Stimulated activated CD4-positive, alpha-beta T cell treated with anti-CD3 and anti-CD28 coated beads, Interleukin-4, amount 100 ng/mL, for 48 hours (primary cell): ENCODE results near the gene DPP6.

ENCODE experiments used
- DNase-seq, 2 donors: peaks; one replicate each; pipeline ENCODE4 v3.0.0-alpha.2; 2020; ENCODE audit warnings: low read depth in 2 of 2

DPP6 gene

DNA sequence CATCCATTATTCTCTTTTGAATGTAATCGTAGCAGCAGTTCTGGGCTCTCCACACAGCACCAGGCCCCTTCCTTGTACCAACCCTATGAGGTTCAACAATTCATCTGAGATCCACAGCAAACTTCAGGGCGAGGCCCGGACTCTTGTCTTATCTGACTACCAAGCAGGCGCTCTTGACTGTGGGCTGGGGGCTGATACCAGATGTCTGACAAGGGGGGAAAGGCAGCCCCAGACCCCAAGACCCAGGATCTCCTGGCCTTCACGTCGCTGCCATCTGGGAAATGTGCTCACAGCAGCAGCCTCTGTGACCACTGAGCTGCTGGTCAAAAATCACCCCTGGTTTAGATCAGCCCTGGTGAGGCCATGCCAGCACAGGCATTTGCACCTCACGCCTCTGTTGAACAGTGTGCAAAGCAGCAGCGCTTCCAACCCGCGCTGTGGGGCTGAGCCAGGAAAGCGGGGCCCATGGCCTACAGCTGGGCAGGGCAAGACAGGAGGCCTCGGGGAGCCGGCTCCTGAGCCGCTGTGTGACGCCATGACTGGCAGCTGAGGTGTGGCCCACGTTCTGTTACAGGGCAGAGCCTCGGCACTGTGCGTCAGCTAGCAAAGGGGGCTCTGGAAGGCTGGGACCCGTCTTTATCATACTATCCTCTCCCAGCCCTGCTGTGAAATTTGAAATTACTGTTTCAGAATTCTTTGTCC, 806.8 kb downstream of the DPP6 start:
- DNase-seq: no peak

DNA sequence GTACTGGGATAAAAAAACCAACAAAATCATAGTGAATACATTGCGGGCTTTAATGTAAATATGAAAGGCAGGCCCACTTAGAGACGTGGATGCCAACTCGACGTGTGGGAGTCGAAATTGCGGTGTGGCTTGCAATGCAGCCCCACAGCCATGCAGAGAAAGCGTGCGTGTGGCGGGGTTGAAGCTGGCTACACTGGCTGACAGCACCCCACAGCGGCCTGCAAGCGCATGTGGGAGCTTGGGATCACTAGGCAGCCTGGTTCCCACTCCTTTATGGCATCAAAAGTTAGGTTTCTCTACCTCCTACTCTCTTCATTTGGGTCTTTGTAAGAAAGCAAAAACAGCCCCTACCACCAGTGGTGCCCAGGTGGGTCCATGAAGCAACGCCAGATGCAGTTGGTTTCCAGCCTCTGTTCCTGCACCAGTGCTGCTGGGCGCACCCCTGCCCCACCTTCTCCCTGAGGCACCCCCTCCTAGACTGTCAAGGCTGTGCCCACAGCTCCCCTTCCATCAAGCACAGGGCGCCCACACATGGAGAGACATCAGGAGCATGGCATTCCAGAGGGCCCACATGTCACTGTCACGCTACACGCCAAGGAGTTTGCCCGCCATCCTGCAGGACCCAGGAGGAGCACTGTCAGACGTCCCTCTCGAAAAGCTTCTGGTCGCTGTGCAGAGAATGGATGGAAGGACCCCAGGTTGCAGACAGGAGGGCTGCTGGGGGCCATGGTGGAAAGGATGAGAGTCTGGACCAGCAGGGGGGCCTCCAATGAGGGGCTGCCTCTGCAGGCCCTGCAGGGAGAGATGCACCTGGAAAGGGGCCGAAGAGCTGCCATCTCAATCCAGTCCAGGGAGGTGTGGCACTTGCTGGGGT, 807.8 kb downstream of the DPP6 start:
- no peak for DNase-seq

DNA sequence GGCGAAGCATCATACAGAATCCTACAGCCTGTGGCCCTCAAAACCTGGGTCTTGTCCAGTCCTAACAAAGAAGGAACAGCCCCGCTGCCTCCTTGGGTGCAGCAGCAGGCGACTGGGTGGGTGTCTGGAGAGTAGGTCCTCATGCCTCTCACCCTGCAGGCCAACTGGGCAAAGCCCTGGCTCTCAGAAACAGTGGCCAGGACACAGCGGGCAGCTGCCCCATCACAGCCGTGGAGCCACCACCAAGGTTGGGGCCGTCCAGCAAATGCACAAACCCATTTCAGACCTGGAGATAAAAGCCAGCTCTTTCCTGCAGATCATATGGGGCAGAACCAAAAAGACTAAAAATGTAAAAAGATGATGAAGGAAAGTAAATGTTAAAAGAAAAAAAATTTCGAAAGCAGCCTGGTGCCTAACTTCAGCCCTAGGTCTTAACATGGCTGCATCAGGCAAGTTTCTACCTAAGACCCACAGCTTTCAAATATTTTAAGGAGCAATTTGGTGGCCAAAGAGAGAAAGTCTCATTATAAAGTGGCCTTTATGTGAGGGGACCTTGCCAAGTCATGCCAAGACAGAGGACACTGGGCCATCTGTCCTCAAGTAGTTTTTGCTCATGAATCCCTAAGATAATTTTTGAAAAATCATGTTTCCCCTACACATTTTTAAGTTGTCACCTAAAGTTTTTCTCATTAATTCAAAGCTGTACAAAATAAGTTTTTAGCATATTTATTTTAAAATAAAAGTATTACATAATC, 808.6 kb downstream of the DPP6 start:
- no peak for DNase-seq

DNA sequence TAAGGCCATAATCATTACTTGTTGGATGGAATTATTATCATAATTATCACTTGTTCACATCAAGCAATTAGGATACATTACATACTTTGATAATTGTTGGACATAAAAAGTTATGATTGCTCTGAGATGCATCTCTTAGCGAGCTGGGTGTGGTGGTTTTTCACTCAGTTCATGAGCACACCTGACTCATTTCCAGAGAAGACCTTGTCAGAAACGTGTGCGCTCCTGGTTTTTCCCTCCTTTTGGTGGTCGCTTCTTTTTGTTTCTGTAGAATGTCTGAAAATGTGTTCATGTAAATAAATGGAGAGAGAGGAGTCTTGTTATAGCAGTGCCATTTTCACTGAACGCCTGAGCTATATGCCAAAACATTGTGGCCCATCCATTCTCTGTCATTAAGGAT, 809.4 kb downstream of the DPP6 start:
- DNase-seq: no peak

DNA sequence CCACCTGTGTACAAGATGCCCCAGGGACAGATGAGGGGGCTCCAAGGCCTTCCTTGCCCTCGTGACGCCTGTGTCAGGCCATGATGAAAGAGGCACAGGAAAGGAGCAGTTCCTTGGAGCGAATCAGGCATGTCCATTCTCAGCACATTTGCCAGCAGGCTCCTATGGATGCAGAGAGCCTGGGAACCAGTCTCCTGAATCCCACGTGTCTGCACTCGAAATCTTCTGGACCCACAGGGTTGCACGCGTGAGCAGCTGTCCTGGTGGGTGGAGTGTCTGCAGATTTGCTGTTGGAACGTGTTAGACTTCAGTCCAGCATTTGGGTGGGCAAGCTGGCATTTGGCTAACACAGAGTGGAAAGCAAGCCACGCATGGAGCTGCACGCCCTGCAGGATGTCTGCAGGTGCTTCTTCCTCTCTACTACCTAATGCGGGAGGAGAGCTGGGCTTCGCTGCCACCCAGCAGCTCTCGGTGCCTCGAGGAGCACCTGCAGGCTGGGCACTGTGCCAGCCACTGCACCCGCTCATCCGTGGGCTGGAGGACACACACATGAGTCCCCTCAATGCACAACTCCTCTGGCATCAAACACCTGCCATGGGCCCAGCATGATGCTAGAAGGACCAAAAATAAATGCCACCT, 810.1 kb downstream of the DPP6 start:
- DNase-seq: no peak

DNA sequence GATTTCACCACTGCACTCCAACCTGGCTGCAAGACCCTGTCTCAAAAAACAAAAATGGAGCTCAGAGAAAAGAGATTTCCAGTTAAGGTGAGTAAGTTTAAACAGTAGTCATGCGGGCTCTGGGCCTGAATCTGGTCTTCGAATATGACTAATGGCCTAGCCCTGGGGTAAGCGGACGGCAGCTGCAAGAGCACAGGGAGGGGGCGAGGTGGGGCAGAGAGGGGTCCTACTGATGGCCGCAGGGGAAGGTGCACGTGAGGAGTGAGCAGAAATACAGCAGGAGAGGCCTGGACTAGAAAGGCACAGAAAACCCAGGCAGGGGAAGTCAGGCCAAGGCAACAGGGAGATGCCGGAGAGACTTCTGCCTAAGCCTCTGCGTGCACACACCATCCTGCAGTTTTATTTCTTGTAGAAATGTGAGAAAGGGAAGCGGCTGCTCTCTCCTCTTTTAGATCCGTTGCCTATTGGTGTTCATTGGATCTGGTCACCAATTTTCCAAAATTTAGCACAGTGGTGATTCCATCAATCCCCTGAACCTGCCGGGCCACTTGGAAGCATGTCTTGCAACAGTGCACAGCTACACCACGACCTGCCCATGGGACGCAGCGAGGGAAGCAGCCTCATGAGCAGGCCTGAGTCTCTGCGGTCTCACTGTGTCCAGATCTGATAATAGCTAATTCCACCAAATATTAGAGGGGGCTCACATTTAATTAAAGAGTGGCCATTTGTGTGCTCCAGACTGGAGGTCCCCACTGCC, 811.7 kb downstream of the DPP6 start:
- no peak for DNase-seq

DNA sequence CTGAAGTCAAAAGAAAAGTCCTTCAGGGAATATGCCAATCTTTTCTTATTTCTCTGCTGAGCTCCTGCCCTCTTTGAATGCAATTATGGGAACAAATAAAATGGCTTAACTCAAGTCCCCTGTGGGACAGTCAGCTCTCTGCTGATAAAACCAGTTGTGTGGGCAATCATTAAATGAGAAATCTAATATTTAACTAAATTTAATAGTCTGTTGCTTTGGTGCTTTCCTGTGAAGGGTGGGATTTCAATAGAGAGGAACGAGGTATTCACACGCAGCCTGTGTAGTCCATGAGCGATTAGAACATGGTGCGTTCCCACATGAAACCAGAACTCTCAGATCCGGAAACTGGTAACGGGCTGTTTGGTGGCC, 812.3 kb downstream of the DPP6 start:
- DNase-seq: no peak

DNA sequence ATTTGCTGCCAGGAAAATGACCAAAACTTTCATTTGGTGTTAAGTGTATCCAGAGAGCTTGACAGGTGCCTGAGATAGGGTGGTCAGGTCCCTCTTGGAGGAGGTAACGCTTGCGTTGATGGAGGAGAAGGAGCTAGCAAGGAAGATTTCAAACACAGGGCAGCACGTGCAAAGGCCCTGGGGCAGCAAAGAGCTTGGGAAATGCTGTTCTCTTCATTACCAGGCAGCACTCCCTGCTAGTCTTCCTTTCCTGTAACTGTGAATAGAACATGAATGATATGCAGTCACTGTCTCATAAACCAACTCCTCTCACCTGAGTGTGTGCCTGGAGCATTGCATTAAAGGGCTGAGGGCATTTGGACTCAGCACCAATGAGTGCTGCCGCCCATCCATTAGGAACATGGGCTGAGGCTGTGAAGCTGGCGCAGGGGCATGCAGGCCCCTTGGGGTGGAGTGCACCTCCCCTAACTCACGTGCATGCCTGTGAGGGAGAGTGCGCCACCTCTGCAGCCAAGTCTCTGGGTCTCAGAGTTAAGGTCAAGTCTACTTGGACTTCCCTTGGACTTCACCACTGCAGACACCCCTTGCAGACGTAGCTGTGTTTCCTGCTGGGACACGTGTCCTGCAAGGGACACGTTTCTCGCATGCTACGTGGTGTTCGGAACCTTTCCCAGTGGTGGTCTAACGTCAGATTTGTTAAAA, 813.9 kb downstream of the DPP6 start:
- no peak for DNase-seq

DNA sequence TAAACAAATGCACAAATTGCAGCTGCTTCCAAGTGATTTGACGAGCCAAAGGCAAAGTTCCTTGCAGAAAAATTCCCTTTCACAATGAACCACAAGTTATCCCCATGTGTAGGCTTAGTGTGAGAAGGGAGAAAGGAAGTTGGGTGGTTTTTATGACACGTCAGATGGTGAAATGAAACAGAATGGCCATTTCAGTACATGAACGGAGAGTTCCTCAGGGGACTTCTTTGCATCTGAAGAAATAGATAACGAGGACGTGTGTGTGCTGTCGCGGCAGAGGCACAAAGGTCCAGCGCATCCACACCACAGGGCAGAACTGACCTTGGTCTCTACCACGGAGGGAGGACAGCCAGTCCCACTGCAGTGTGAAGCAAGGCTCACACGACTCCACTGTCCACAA, 814.9 kb downstream of the DPP6 start:
- DNase-seq: no peak

DNA sequence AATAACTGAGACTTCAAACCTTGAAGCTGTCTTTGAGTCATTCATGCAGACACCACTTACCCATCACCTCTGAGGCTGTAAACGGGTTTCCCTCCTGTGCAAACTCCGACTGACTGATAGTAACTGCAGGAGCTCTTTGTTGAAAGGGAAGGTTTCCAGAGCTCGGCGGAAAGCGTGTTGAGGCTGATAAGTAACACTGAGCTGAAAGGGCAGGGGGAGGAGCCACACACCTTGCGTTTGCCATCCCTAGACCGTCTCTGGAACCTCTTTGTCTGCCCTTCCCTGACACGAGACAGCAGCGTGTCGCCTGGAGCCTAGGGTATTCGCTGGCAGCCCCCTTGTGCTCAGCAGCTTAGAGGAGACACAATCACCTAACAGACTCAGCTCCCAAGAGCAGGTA, 816.7 kb downstream of the DPP6 start:
- no peak for DNase-seq

DNA sequence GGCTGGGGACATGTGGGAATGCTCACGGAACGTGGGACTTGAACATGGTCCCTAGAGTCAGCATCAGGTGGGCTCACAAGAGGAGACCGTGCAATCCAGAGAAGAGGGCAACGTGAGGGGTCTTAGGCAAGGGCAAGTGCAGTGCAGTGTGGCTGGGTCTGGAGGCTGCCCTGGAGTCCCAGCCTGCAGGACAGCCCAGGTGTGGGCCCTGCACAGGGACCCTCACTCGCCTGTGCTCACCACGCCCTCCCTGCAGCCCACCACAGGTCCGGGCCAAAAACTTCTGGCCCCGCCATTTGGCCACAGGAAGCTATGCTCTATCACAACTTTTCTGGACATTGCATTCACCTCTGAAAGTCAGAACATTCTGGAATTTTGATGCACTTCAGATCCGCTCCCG, 817.2 kb downstream of the DPP6 start:
- no peak for DNase-seq

DNA sequence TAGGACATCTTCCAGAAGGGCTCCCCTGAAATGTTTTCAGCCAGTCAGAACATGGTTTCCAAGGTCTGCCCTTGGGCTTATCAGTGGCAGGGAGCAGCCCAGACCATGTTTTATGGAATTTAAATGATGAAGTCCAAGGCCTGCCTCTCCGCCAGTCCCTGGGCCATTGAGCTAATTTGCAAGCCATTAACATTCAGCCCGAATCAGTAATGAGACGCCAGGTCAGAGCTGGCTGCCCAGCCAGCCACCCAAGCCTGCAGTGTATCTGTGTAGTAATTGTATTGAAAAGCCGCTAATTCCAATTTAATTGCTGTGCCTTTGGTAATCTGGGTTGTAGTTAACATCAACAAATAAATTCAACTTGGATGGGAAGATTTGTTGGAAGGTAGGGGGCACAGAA, 819.3 kb downstream of the DPP6 start:
- DNase-seq: no peak

DNA sequence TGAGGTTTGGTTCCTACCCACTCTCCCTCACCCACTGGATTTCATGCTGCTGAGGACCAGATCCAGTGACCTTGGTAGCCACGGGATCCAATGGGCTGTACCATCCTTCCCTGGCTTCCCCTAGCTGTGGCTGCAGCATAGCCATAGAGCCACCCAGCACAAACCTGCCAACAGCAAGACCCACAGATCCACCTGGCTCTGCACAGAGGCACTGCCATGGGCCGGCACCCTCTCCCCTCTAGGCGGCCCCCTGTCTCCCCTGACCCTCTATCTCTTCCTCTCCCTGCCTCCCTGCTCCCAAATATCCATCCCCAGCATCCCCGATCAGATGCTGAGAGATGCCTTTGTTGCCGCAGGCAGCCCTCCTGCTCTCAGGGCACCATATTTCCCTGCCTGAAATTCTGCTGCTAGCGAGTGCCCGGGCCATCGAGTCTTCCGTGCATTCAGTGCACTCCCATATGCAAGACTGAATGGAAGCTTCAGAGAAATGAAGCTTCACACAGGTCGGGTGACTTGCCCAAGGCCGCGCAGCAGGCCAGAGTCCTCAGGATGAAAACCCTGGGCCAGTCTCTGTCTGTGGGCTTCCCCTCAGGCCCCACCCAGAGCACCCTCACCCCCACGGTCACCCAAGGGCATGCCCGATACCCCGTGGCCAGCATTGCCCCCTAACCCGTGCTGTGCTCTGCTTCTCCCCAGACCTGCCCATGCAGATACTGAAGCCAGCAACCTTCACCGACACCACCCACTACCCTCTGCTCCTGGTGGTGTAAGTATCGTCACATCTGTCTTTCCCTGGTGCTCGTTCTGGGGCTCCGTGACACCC, 819.9 kb downstream of the DPP6 start:
- no peak for DNase-seq

DNA sequence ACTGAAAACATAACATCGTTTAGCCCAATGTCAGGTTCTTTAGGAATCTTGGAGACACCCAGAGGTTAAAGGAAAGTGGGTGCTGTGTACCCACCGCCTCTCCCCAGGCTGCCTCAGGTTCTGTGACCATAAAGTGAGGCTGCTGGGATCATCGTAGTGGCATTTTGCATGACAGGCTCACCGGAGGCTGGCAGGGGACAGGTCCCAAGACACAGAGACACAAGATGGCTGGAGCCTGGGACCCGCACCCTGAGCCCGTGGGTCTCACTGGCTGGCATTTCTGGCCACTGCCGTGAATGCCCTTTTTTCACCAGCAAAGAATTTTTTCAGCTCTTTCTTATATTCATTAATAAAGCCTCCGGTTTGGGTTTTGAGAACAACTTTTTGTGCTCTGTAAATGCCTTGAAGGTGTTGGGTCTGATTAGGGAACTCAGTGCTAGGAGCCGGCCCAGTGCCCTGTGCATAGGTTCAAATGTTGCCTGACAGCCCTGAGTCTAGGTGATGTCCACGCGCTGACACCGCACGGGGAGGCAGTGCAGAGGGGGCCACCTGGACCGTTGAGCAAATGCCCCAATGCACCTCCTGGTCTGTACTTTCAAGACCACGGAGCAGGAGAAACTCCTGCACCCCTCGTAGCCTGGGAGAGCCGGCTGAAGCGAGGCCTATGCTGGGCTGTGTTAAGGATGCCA, 820.8 kb downstream of the DPP6 start:
- DNase-seq: no peak

DNA sequence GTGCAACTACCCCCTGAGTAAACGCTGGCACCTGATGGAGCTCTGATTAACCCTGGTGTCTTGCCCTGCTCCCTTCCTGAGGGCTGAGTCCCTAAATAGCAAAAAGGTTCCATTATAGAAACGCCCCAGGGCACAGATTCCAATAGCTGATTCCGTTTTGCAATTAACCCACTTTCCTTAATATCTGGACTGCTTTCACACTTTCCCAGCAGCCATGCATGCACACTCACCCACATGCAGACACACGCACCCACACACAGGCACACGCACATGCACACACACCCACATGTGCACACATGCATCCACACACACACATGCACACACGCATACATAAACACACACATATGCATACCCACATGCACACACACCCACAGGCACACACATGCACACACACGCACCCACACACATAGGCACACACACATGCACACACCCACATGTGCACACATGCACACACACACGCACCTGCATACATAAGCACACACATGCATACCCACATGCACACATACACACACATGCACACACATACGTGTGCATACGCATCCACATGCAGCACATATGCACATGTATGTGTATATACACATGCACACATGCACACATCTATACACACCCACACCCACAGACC, 821.4 kb downstream of the DPP6 start:
- DNase-seq: no peak

DNA sequence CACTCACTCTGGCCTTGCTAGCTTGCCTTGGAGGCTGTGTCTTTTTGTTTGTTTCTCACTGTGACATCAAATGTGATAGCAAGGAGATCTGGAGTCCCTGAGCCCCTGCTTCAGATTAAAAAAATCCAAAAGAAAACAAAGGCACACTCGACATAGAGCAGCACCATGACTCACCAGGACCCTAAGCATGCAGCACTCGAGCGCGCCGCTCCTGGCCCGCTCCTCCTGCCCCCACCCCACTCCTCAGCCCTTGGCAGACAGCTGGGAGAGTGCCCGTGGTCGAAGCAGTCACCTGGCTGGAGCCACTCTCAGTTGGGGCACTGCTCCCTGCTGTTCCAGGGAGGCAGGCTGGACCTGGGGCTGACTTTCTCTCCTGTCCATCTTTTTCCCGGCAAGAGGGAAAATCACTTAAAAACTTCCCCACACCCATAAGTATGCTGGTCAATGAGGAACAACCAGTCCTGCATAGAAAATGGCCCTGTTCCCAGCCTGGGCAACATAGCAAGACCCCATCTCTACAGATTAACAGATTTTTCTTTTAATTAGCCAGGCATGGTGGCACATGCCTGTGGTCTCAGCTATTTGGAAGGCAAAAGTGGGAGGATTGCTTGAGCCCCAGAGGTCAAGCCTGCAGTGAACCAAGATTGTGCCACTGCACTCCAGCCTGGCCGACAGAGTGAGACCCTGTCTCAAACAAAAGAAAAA, 822.4 kb downstream of the DPP6 start:
- DNase-seq: no peak

DNA sequence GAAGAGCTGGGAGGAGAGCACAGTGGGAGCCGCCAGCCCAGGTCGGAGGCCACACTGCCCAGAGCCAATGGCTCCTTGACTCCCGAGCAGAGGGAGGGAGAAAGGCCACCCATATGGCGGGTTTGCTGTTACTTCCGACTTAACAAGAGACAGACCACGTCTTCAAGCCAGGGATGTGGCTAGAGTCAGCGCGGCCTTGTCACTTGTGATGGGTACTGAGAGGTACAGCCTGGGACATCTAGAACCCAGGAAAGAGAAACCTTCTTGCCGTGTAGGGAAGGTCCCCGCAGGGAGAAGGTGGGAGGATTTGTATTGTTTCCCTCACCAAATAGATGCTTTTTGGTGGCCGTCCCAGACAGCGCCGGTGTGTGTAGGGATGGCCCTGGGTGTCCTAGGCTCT, 823.1 kb downstream of the DPP6 start:
- no peak for DNase-seq

DNA sequence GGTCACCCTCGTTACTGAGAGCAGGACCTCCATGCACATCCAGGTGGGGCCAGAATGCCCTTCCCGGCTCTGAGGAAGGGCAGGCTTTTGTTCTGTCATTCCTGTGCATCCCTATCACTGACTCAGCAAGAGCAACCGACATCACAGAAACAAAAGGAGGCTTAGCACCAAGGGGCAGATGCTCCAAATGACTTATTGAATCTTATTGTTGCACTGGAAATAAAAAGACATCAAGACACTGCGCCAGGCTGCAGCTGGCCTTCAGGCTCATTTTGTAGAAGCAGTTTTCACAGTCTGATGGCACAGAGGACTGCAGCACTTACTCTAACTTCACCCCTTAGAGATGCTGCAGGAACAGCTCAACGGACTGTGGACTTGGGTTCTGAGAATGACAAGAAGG, 824.3 kb downstream of the DPP6 start:
- DNase-seq: no peak
